AG04450 (cell line): ENCODE results near the gene SLC1A2. TPM values are rescaled to one million over a fixed set of nuclear protein-coding genes. Genes with fewer than 3 reads are reported as not detected.
A peak's percentile ranks its signal among the peaks of the same experiment; 100 is the strongest.

Experiments used
- CTCF ChIA-PET: fragments of 300-600, 350-600 bp; formaldehyde crosslinking; extraction: SDS; loops from one replicate; lab custom pipeline; 2022; ENCODE audit warnings: antibody characterized with exemption, inconsistent platforms; lab: Charles Lee
- POLR2A ChIA-PET: fragments of 350-600 bp; formaldehyde crosslinking; extraction: SDS; loops from one replicate; lab custom pipeline; 2021; ENCODE audit warnings: antibody characterized with exemption, inconsistent platforms; lab: Yijun Ruan, JAX
- DNase-seq: peaks from one replicate; pipeline ENCODE4 v3.0.0-alpha.2; 2011; ENCODE audit warnings: low read depth, low spot score
- H3K27ac ChIP-seq: one replicate; pipeline ENCODE4 v1.5.1; 2012; ENCODE audit warnings: low read depth, low read length, control low read depth
- H3K27me3 ChIP-seq: one replicate; pipeline ENCODE4 v1.6.0; 2012; ENCODE audit warnings: low read length; ENCODE audit not compliant: control insufficient read depth, insufficient read depth
- H3K4me3 ChIP-seq: 2 replicates; pipeline ENCODE4 v1.5.1; 2011; ENCODE audit warnings: mild to moderate bottlenecking, low read depth, low read length, control low read depth
- H3K9me3 ChIP-seq: 2 replicates; pipeline ENCODE4 v1.5.1; 2012; ENCODE audit warnings: low read length; ENCODE audit not compliant: control insufficient read depth, insufficient read depth
- CTCF ChIP-seq: IDR thresholded peaks from 2 replicates; pipeline ENCODE4 v1.5.1; 2011; ENCODE audit warnings: low read depth, low read length, control low read depth, inconsistent platforms
- polyA plus RNA-seq: library from polyadenylated mRNA; depleted of rRNA; stranded (reverse); fragments of >200 nt; gene quantifications from 2 replicates; pipeline ENCODE4 v1.2.3, GENCODE V29; 2011

The SLC1A2 gene
- polyA plus RNA-seq, 1 experiment: 1.1 TPM

DNA sequence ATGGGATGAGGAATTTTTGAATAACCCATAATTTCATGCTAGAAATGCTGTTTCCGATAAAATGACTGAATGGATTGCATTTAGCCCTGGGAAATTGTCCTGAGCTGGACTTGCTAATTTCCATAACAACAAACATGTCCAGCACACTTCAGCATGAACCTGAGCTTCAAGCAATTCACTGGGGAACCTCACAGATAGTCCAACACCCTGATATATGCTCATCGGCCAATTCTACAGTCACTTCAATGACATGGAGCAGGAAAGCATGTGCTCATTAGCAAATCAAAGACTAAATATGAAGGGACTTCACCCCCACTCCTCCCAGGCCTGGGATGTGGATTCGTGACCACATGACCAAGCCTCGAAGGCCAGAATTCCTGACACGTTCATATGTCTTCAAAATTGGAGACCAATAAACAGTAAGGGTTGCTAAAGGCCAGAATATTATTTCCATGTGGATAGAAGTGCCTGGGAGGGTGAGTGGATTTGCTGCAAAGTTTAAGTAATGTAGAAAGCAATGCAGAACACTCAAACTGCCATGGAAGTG, 131.9 kb downstream of the SLC1A2 start:
- ChIA-PET CTCF (interaction anchor here (0.7 kb wide), 1 partner anchor 353 kb away, joined by 3 read pairs; no protein-coding TSS in a partner anchor), POLR2A (no interaction called here)
- Histone ChIP-seq H3K4me3 (no peak overlapping the region), H3K27me3 (no peaks in the 10 kb centered on the region), H3K9me3 (no peaks in the 10 kb centered on the region), H3K27ac (no peak overlapping the region)
- TF ChIP-seq CTCF: no peak
- no peak for DNase-seq

- ChIA-PET CTCF (no interaction called here), POLR2A (no interaction called here)
- Histone ChIP-seq H3K4me3 (no peak overlapping the region), H3K27ac (no peak overlapping the region), H3K27me3 (no peaks in the 10 kb centered on the region), H3K9me3 (no peaks in the 10 kb centered on the region)
- no peak for DNase-seq
- no peak for TF ChIP-seq CTCF
Measured at GRCh38 chr11:35286126-35286525, 133.2 kb downstream of the SLC1A2 start.

DNA sequence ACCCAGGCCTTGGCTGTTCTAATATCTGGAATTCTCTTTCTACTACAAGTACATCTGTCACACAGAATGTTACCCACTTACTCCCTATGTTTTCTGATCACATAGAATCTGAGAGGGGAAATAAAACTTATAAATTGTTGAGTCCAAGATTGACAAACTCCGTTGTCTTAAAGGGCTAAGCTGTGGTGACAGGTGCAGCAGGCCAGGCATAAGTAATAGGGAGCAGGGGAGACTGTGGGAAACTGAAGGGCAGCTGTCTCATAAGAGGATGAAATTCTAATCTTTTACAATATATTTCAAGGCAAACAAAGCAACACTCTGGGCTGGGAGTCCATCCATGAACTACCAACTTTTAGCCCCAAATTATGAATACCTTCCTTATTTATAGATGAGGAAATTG, 133.9 kb downstream of the SLC1A2 start:
- TF ChIP-seq CTCF: no peak
- CTCF ChIA-PET: no interaction called here

DNA sequence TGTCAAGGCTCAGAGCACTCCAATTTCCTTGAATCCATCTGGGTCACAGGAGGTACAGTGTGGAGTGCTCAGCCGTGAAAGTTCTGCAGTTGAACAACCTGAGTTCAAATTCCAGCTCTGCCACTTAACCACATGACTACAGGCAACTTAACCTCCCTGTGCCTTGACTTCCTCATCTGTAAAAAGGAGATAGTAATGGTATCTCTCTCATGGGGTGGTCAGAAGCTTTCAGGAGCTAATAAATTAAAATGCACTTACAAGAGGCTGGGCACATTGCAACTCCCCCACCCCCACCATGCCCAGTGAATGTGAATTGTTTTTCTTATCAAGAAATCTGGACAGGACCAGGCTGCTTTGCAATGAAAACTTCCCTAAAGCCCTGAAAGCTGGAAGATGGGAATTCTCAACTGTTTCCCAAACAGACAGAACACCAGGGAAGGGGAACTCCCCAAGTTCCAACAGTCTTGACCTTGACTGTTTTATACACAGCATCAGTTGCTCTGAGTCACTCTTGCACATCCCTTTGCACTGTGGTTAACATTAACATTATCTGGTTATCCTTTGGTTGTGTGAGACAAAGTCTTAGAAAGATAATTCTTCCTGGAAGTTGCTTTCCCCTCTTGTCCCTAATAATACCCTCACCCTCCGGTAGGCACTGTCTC, 137.0 kb downstream of the SLC1A2 start:
- H3K9me3 ChIP-seq: no peaks in the 10 kb centered on the region; the same call in 1 of the 2 replicates
- ChIA-PET CTCF (no interaction called here), POLR2A (no interaction called here)
- no peak overlapping the region for H3K27ac ChIP-seq
- no peaks in the 10 kb centered on the region for H3K27me3 ChIP-seq
- DNase-seq: peak; percentile 45
- H3K4me3 ChIP-seq: no peak overlapping the region
- TF ChIP-seq CTCF: no peak

More for the DNA sequence above, 133.9 kb downstream of the SLC1A2 start:
- H3K9me3 ChIP-seq: no peaks in the 10 kb centered on the region; the same call in 1 of the 2 replicates
- no peaks in the 10 kb centered on the region for H3K27me3 ChIP-seq
- POLR2A ChIA-PET: no interaction called here
- no peak overlapping the region for H3K27ac ChIP-seq
- no peak for DNase-seq
- H3K4me3 ChIP-seq: no peak overlapping the region

DNA sequence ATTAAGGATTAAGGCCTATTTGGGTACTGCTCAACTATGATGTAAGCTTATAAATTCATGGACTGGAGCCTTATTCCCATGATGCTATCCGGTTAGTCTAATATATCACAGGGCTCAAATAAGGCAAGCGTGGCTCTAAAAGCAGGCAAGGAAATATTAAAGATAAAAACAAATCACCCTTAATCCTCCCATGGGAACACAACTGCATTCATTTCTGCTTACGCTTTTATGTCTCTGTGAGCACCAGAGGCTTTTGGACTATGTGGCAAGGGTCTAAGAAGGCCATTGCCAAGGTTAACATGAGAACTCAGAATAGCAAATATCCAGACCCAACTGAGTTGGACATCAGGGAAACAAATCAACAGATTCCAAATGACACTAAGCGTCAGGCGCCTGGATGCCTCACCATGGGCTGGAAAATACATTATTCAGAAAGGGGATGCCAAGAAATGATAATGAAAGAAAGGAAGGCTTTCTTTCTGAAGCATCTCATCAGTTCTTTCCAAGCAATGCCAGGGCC, 138.1 kb downstream of the SLC1A2 start:
- TF ChIP-seq CTCF: no peak
- no peaks in the 10 kb centered on the region; the same call in 1 of the 2 replicates for H3K9me3 ChIP-seq
- POLR2A ChIA-PET: no interaction called here
- H3K27ac ChIP-seq: no peak overlapping the region
- no peak for DNase-seq
- no peak overlapping the region for H3K4me3 ChIP-seq
- H3K27me3 ChIP-seq: no peaks in the 10 kb centered on the region
- CTCF ChIA-PET: no interaction called here
